Activated T-cell treated with anti-CD3 and anti-CD28 coated beads, Interleukin-2, amount 50 U/mL, for 1 hour (primary cell): Measurements from ENCODE around the gene GSTO2.

ENCODE experiments used
- DNase-seq: peaks from one replicate; pipeline ENCODE4 v3.0.0-alpha.2; 2020

GSTO2 gene

GRCh38 chr10:104342941-104343411 is 74.0 kb downstream of the GSTO2 start:
- no peak for DNase-seq

GRCh38 chr10:104344219-104344618 is 75.2 kb downstream of the GSTO2 start:
- no peak for DNase-seq

- no peak for DNase-seq
Observed at GRCh38 chr10:104345515-104345914, 76.5 kb downstream of the GSTO2 start.

- DNase-seq, result no peak
Observed at GRCh38 chr10:104345941-104346340, 77.0 kb downstream of the GSTO2 start.

- no peak for DNase-seq
Observed at GRCh38 chr10:104347295-104348045, 78.5 kb downstream of the GSTO2 start.

- DNase-seq, result no peak
Observed at GRCh38 chr10:104348601-104349000, 79.6 kb downstream of the GSTO2 start.

GRCh38 chr10:104349623-104350126 is 80.7 kb downstream of the GSTO2 start:
- no peak for DNase-seq

GRCh38 chr10:104350127-104350635 is 81.2 kb downstream of the GSTO2 start:
- DNase-seq, result no peak

GRCh38 chr10:104351061-104351702 is 82.2 kb downstream of the GSTO2 start:
- no peak for DNase-seq

GRCh38 chr10:104351919-104352318 is 82.9 kb downstream of the GSTO2 start:
- no peak for DNase-seq

- peak; percentile 96 for DNase-seq
Observed at GRCh38 chr10:104353325-104354048, 84.5 kb downstream of the GSTO2 start, which contains the start of gene CFAP58. CFAP58 (plus strand) TSS chr10:104353833; CDS start chr10:104353898, 65 bp downstream.
